Measurements from ENCODE around the gene SAMD4A. TPM values are rescaled to one million over a fixed set of nuclear protein-coding genes. Genes with fewer than 3 reads are reported as not detected.

The SAMD4A gene
- total RNA-seq, 2 donors from 2014 or later = 1.9 to 8.0 TPM

DNA sequence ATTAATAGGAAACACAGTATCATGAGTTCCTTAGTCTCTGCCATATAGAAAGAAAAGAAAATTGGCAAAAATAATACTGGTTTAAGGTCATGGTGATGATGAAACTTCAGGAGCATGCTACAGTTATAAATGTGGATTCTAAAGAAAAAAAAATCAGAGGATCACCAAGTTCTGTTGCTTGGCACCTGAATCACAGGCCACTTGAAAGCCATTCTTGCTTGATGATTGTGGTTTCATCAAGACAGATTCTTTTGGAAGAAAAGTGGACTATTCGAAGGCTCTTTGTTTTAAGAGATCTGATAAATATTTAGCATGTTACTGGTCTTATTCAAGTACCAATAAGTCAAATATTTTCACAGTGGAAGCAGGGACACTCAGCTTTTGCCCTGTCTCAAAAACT is 148.9 kb downstream of the SAMD4A start:
- Mint-ChIP-seq H3K4me1 (peaks cover 2% of the 10 kb centered on the region), H3K36me3 (ENCODE audit: low read depth) (no peaks in the 10 kb centered on the region), H3K27ac (no peak overlapping the region), H3K27me3 (ENCODE audit: insufficient read depth) (no peaks in the 10 kb centered on the region), H3K4me3 (no peak overlapping the region), H3K9me3 (no peaks in the 10 kb centered on the region)
- H3K9ac ChIP-seq (ENCODE audit: extremely low read depth, low read length, poor library complexity, severe bottlenecking) = no peak overlapping the region
- H3K27ac ChIP-seq (ENCODE audit: low read depth, low read length) = no peak overlapping the region
- no peaks in the 10 kb centered on the region for H3K27me3 ChIP-seq (ENCODE audit: control insufficient read depth, insufficient read depth, low read length, poor library complexity, severe bottlenecking)
- no peaks in the 10 kb centered on the region for H3K9me3 ChIP-seq (ENCODE audit: control insufficient read depth, low read length)
- TF ChIP-seq, protein P1, sequence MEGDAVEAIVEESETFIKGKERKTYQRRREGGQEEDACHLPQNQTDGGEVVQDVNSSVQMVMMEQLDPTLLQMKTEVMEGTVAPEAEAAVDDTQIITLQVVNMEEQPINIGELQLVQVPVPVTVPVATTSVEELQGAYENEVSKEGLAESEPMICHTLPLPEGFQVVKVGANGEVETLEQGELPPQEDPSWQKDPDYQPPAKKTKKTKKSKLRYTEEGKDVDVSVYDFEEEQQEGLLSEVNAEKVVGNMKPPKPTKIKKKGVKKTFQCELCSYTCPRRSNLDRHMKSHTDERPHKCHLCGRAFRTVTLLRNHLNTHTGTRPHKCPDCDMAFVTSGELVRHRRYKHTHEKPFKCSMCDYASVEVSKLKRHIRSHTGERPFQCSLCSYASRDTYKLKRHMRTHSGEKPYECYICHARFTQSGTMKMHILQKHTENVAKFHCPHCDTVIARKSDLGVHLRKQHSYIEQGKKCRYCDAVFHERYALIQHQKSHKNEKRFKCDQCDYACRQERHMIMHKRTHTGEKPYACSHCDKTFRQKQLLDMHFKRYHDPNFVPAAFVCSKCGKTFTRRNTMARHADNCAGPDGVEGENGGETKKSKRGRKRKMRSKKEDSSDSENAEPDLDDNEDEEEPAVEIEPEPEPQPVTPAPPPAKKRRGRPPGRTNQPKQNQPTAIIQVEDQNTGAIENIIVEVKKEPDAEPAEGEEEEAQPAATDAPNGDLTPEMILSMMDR (conservative IDR thresholded peaks at IDR 0.05) = no peak
- no peaks in the 10 kb centered on the region for H3K36me3 ChIP-seq (ENCODE audit: control insufficient read depth, insufficient read depth, low read length)
- H3K4me3 ChIP-seq (ENCODE audit: low read length) = no peak overlapping the region
- DNase-seq = no peak
- 86 to 100% methylated on average over 1 of the region's 1 CpG for WGBS, 2 experiments (ENCODE audit: insufficient coverage in 1 of 2, insufficient read length in 1 of 2)
- no peaks in the 10 kb centered on the region for H3K4me1 ChIP-seq (ENCODE audit: control insufficient read depth, insufficient read depth, low read length)

DNA sequence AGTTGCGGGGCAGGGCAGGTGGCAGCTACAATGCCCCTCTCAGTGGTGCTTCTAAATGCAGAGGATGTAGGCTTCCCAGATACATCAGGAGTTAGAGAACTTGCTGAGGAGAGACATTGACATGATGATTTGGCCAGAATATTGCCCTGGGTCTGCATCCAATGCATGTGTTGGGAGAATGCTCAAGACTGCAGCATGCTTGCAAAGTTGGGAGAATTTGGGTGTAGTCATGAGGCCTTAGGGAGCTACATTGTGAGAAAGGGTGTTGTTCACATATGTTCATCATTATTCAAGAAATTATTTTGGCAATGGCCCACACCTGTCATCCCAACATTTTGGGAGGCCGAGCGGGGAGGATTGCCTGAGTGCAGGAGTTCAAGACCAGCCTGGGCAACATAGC is 149.9 kb downstream of the SAMD4A start:
- 92 to 100% methylated on average over 3 of the region's 3 CpGs for WGBS, 2 experiments (ENCODE audit: insufficient coverage in 1 of 2, insufficient read length in 1 of 2)
- no peak for DNase-seq
- peaks cover 4% of the 10 kb centered on the region for H3K4me1 Mint-ChIP-seq
- no peak overlapping the region for H3K9ac ChIP-seq (ENCODE audit: extremely low read depth, low read length, poor library complexity, severe bottlenecking)
- H3K9me3 Mint-ChIP-seq = no peaks in the 10 kb centered on the region
- H3K9me3 ChIP-seq (ENCODE audit: control insufficient read depth, low read length) = no peaks in the 10 kb centered on the region
- no peaks in the 10 kb centered on the region for H3K27me3 ChIP-seq (ENCODE audit: control insufficient read depth, insufficient read depth, low read length, poor library complexity, severe bottlenecking)
- no peak overlapping the region for H3K27ac Mint-ChIP-seq
- H3K36me3 ChIP-seq (ENCODE audit: control insufficient read depth, insufficient read depth, low read length) = no peaks in the 10 kb centered on the region
- TF ChIP-seq, protein P1 (conservative IDR thresholded peaks at IDR 0.05) = no peak
- no peak overlapping the region for H3K4me3 Mint-ChIP-seq
- H3K4me1 ChIP-seq (ENCODE audit: control insufficient read depth, insufficient read depth, low read length) = no peaks in the 10 kb centered on the region
- H3K27ac ChIP-seq (ENCODE audit: low read depth, low read length) = no peak overlapping the region
- no peaks in the 10 kb centered on the region for H3K27me3 Mint-ChIP-seq (ENCODE audit: insufficient read depth)
- no peak overlapping the region for H3K4me3 ChIP-seq (ENCODE audit: low read length)
- no peaks in the 10 kb centered on the region for H3K36me3 Mint-ChIP-seq (ENCODE audit: low read depth)

DNA sequence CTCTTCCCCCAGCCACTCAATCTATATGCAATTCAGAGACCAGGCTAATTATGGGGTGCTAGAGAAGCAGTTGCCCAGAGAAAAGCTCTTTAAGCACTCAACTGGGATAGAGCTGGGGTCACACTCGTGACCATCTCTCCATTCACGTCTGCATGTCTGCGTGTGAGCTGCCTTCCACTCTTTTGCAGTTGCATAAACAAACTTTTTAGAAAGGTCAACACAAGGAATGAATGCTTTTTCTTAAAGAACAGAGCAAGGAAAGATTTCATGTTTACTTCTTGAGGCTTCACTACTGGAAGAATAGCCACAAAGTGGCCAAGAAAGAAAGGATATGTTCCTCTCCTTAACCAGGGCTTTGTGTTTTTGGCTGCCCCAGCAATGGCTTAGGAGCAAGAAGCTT is 151.1 kb downstream of the SAMD4A start:
- H3K4me3 Mint-ChIP-seq = no peak overlapping the region
- Histone ChIP-seq H3K36me3 (ENCODE audit: control insufficient read depth, insufficient read depth, low read length) (no peaks in the 10 kb centered on the region), H3K9me3 (ENCODE audit: control insufficient read depth, low read length) (no peaks in the 10 kb centered on the region), H3K9ac (ENCODE audit: extremely low read depth, low read length, poor library complexity, severe bottlenecking) (no peak overlapping the region), H3K4me1 (ENCODE audit: control insufficient read depth, insufficient read depth, low read length) (no peaks in the 10 kb centered on the region), H3K27me3 (ENCODE audit: control insufficient read depth, insufficient read depth, low read length, poor library complexity, severe bottlenecking) (no peaks in the 10 kb centered on the region), H3K4me3 (ENCODE audit: low read length) (no peak overlapping the region), H3K27ac (ENCODE audit: low read depth, low read length) (no peak overlapping the region)
- TF ChIP-seq, protein P1 (conservative IDR thresholded peaks at IDR 0.05) = no peak
- H3K9me3 Mint-ChIP-seq = no peaks in the 10 kb centered on the region
- H3K36me3 Mint-ChIP-seq (ENCODE audit: low read depth) = no peaks in the 10 kb centered on the region
- 94 to 97% methylated on average over 3 of the region's 3 CpGs for WGBS, 2 experiments (ENCODE audit: insufficient coverage in 1 of 2, insufficient read length in 1 of 2)
- H3K27me3 Mint-ChIP-seq (ENCODE audit: insufficient read depth) = no peaks in the 10 kb centered on the region
- H3K27ac Mint-ChIP-seq = no peak overlapping the region
- peaks cover 12% of the 10 kb centered on the region for H3K4me1 Mint-ChIP-seq
- no peak for DNase-seq
